Tibial nerve (tissue), 4 donors: ENCODE results near the gene KHDRBS2. TPM values are rescaled to one million over a fixed set of nuclear protein-coding genes. Genes with fewer than 3 reads are reported as not detected.

Experiments
- DNase-seq, 2 donors: peaks; one replicate each; pipeline ENCODE4 v3.0.0-alpha.2; 2019; ENCODE audit warnings: low spot score in 2 of 2
- H3K27ac ChIP-seq, 4 donors: fragments of 200-600 bp; sonication (generic) in 3 of 4; one replicate each; pipeline ENCODE4 v1.5.1; 2017 to 2019; ENCODE audit warnings: mild to moderate bottlenecking in 1 of 4
- H3K27me3 ChIP-seq, 2 donors: fragments of 200-600 bp; sonication (generic) in 1 of 2; one replicate each; pipeline versions ENCODE4 v1.5.1 to v1.6.0; 2017 to 2019
- H3K36me3 ChIP-seq, 3 donors: fragments of 200-600 bp; sonication (generic); one replicate each; pipeline ENCODE4 v1.5.1; 2018 to 2019
- H3K4me1 ChIP-seq, 4 donors: fragments of 200-600 bp; sonication (generic) in 3 of 4; one replicate each; pipeline ENCODE4 v1.5.1; 2017 to 2019
- H3K4me3 ChIP-seq, 4 donors: fragments of 200-600 bp; sonication (generic) in 3 of 4; one replicate each; pipeline ENCODE4 v1.5.1; 2017 to 2019; ENCODE audit warnings: mild to moderate bottlenecking in 1 of 4, moderate library complexity in 1 of 4
- H3K9me3 ChIP-seq, 4 donors: fragments of 200-600 bp; sonication (generic) in 3 of 4; one replicate each; pipeline ENCODE4 v1.5.1; 2017 to 2019
- CTCF ChIP-seq, 5 experiments: fragments of 200-600 bp in 3 of 5; fragments of 450-650 bp in 2 of 5; sonication (generic) in 3 of 5; IDR thresholded peaks; one replicate each; pipeline ENCODE4 v1.5.1; 2016 to 2019; ENCODE audit warnings: antibody characterized with exemption in 5 of 5, mild to moderate bottlenecking in 3 of 5, moderate library complexity in 2 of 5
- EP300 ChIP-seq, 2 donors: sonication (generic); formaldehyde crosslinking; IDR thresholded peaks; one replicate each; pipeline ENCODE4 v1.6.1; 2017; ENCODE audit warnings: antibody characterized with exemption in 2 of 2, mild to moderate bottlenecking in 1 of 2
- POLR2A ChIP-seq, 2 donors: fragments of 450-650 bp; IDR thresholded peaks; one replicate each; pipeline ENCODE4 v1.6.1; 2017; ENCODE audit warnings: antibody characterized with exemption in 2 of 2, mild to moderate bottlenecking in 2 of 2, moderate library complexity in 2 of 2
- WGBS, 2 donors: methylation state at CpG; one replicate each; pipeline ENCODE4 v1.1.5; 2018; 5-methylcytosine and 5-hydroxymethylcytosine counted together
- total RNA-seq, 4 donors: library from RNA; depleted of rRNA; stranded (reverse); fragments of >200 nt; gene quantifications; one replicate each; pipeline ENCODE4 v1.1.0, GENCODE V29; 2016

Gene KHDRBS2
- total RNA-seq, 4 donors from 2014 or later: 0.21 to 3.3 (median 0.22) TPM; not detected in 1

GRCh38 chr6:61711849-61712248, 574.2 kb downstream of the KHDRBS2 start:
- Histone ChIP-seq H3K36me3 (no peaks in the 10 kb centered on the region), H3K27me3 (no peaks in the 10 kb centered on the region), H3K4me3 (no peak overlapping the region), H3K27ac (no peak overlapping the region), H3K9me3 (no peaks in the 10 kb centered on the region), H3K4me1 (no peaks in the 10 kb centered on the region)
- DNase-seq: no peak
- TF ChIP-seq EP300 (IDR thresholded peaks at IDR 0.05) (no peak), CTCF (IDR thresholded peaks at IDR 0.05) (no peak)
- WGBS, 2 donors: 77 to 88% methylated on average over 3 of the region's 3 CpGs

- Histone ChIP-seq H3K27ac (no peak overlapping the region), H3K4me3 (no peak overlapping the region), H3K36me3 (no peaks in the 10 kb centered on the region), H3K9me3 (no peaks in the 10 kb centered on the region), H3K27me3 (no peaks in the 10 kb centered on the region), H3K4me1 (no peaks in the 10 kb centered on the region)
- TF ChIP-seq EP300 (IDR thresholded peaks at IDR 0.05): no peak
- no peak for TF ChIP-seq CTCF (IDR thresholded peaks at IDR 0.05)
- TF ChIP-seq POLR2A (IDR thresholded peaks at IDR 0.05): no peak
- DNase-seq: no peak
- WGBS, 2 donors: 89 to 92% methylated on average over 2 of the region's 2 CpGs
These were observed 597.9 kb downstream of the KHDRBS2 start for GRCh38 chr6:61688165-61688564.

- no peaks in the 10 kb centered on the region for H3K27me3 ChIP-seq
- H3K9me3 ChIP-seq: no peaks in the 10 kb centered on the region
- no peaks in the 10 kb centered on the region for H3K36me3 ChIP-seq
- no peak for DNase-seq
- WGBS, 2 donors: 17 to 22% methylated on average over 2 of the region's 2 CpGs
- no peak overlapping the region for H3K4me3 ChIP-seq
- no peak for TF ChIP-seq EP300 (IDR thresholded peaks at IDR 0.05)
- no peak for TF ChIP-seq CTCF (IDR thresholded peaks at IDR 0.05)
- TF ChIP-seq POLR2A (IDR thresholded peaks at IDR 0.05): no peak
- no peak overlapping the region for H3K27ac ChIP-seq
- H3K4me1 ChIP-seq: no peaks in the 10 kb centered on the region
These were observed 603.5 kb downstream of the KHDRBS2 start for GRCh38 chr6:61682562-61682961.

GRCh38 chr6:61679625-61680024, 606.4 kb downstream of the KHDRBS2 start:
- WGBS, 2 donors: 91 to 94% methylated on average over 6 of the region's 6 CpGs
- Histone ChIP-seq H3K9me3 (no peaks in the 10 kb centered on the region), H3K4me3 (no peak overlapping the region), H3K27ac (no peak overlapping the region), H3K27me3 (no peaks in the 10 kb centered on the region), H3K36me3 (no peaks in the 10 kb centered on the region), H3K4me1 (no peaks in the 10 kb centered on the region)
- DNase-seq: no peak
- TF ChIP-seq CTCF (IDR thresholded peaks at IDR 0.05) (no peak), EP300 (IDR thresholded peaks at IDR 0.05) (no peak), POLR2A (IDR thresholded peaks at IDR 0.05) (no peak)

- TF ChIP-seq POLR2A (IDR thresholded peaks at IDR 0.05) (no peak), CTCF (IDR thresholded peaks at IDR 0.05) (no peak), EP300 (IDR thresholded peaks at IDR 0.05) (no peak)
- Histone ChIP-seq H3K27ac (no peak overlapping the region), H3K4me3 (no peak overlapping the region), H3K4me1 (no peaks in the 10 kb centered on the region), H3K36me3 (no peaks in the 10 kb centered on the region), H3K9me3 (no peaks in the 10 kb centered on the region), H3K27me3 (no peaks in the 10 kb centered on the region)
- DNase-seq: no peak
- 81 to 84% methylated on average over 2 of the region's 2 CpGs for WGBS, 2 donors
These were observed 610.3 kb downstream of the KHDRBS2 start for GRCh38 chr6:61675734-61676133.
